Activated T-helper 2 cell treated with anti-CD3 and anti-CD28 coated beads, Interferon-gamma antibody, Interleukin-2, Interleukin-4, amounts not matched to agents 10 μg/mL and 5 μg/mL and 100 μg/mL, durations not matched to agents 14 hours and 24 hours and 36 hours (primary cell): Measurements from ENCODE around the gene APOBEC2. TPM values are rescaled to one million over a fixed set of nuclear protein-coding genes. Genes with fewer than 3 reads are reported as not detected.
A peak's percentile ranks its signal among the peaks of the same experiment; 100 is the strongest.

Source experiments
- DNase-seq: peaks from one replicate; pipeline ENCODE4 v3.0.0; 2021; ENCODE audit warnings: low spot score
- H3K27ac Mint-ChIP-seq: one replicate; pipeline ENCODE4 v1.8.0; 2021; ENCODE audit warnings: mixed read lengths
- H3K27me3 Mint-ChIP-seq: one replicate; pipeline ENCODE4 v1.8.0; 2021; ENCODE audit warnings: low read depth, mixed read lengths
- H3K36me3 Mint-ChIP-seq: one replicate; pipeline ENCODE4 v1.8.0; 2021; ENCODE audit warnings: low read depth, mixed read lengths
- H3K4me1 Mint-ChIP-seq: one replicate; pipeline ENCODE4 v1.8.0; 2021; ENCODE audit warnings: low read depth, mixed read lengths
- H3K4me3 Mint-ChIP-seq: one replicate; pipeline ENCODE4 v1.8.0; 2021; ENCODE audit warnings: low read depth, mild to moderate bottlenecking, moderate library complexity, mixed read lengths
- H3K9me3 Mint-ChIP-seq: one replicate; pipeline ENCODE4 v1.8.0; 2021; ENCODE audit warnings: mixed read lengths
- intact Hi-C: fragments of 100-400 bp; cut with micrococcal nuclease; formaldehyde crosslinking; loops from one replicate; pipeline ENCODE4 v1.15.1; 2023
- total RNA-seq: library from RNA; stranded (reverse); gene quantifications from 2 replicates; pipeline ENCODE4 v1.2.3, GENCODE V29; 2022

The APOBEC2 gene
- total RNA-seq, 1 donor from 2014 or later = not detected

GRCh38 chr6:41025966-41026530 lies 27.0 kb upstream of the APOBEC2 start:
- Mint-ChIP-seq H3K36me3 (no peaks in the 10 kb centered on the region), H3K4me3 (peak overlapping the region; percentile 20), H3K4me1 (peaks cover 19% of the 10 kb centered on the region), H3K27ac (no peak overlapping the region), H3K9me3 (no peaks in the 10 kb centered on the region), H3K27me3 (no peaks in the 10 kb centered on the region)
- DNase-seq = no peak
- intact Hi-C loops = no loop called here

- DNase-seq = no peak
- Mint-ChIP-seq H3K27me3 (no peaks in the 10 kb centered on the region), H3K4me3 (peak overlapping the region; percentile 89), H3K36me3 (no peaks in the 10 kb centered on the region), H3K27ac (peak overlapping the region; percentile 94), H3K9me3 (no peaks in the 10 kb centered on the region), H3K4me1 (peaks cover 19% of the 10 kb centered on the region)
- intact Hi-C loops = loop anchor here (1.0 kb wide), 1 partner anchor 21 kb away; no protein-coding TSS in a partner anchor
Measured at GRCh38 chr6:41027241-41027640, 25.8 kb upstream of the APOBEC2 start.

DNA sequence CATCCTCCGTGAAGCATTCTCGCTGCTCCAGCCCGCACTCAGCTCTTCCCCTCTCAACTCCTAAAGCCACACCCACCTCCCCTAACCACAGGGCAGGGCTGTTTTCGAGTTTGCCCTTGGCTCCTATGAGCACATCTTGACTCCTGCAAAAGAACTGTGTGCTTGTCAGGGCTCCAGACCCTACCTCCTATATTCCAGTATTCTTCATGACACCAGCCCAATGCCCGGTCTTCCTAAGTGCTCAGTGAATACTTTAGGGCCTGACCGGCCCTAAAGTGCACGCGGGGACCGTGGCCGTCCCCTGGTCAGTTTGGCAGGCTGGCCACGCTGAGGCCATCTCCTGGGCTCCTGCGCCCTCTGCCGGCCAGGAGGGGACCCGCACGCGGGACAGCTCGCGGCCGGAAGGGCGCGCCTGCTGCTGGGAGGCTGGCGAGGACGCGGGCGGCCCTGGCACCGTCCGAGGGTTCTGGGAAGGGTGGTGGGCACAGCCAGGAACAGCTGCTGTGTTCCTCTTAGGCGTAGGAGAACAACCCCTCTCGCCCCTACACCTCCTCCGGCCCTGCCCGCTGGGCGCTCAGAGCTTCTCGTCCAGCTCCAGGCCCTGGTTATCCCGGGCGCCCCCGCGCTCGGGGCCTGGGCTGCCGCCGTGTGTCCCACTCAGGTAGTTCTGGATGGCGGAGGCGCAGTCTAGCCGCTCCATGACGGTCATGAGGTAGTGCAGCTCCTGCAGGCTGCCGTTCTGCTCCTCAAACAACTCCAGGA lies 25.0 kb upstream of the APOBEC2 start:
- H3K27me3 Mint-ChIP-seq = no peaks in the 10 kb centered on the region
- peak overlapping the region; percentile 89 for H3K4me3 Mint-ChIP-seq
- intact Hi-C loops = loop anchor here (1.0 kb wide), 2 partner anchors 22 to 44 kb away; partner anchors contain the start of genes NFYA and OARD1
- H3K27ac Mint-ChIP-seq = peak overlapping the region; percentile 94
- peak; percentile 77 for DNase-seq
- H3K9me3 Mint-ChIP-seq = no peaks in the 10 kb centered on the region
- no peaks in the 10 kb centered on the region for H3K36me3 Mint-ChIP-seq
- H3K4me1 Mint-ChIP-seq = peaks cover 19% of the 10 kb centered on the region

DNA sequence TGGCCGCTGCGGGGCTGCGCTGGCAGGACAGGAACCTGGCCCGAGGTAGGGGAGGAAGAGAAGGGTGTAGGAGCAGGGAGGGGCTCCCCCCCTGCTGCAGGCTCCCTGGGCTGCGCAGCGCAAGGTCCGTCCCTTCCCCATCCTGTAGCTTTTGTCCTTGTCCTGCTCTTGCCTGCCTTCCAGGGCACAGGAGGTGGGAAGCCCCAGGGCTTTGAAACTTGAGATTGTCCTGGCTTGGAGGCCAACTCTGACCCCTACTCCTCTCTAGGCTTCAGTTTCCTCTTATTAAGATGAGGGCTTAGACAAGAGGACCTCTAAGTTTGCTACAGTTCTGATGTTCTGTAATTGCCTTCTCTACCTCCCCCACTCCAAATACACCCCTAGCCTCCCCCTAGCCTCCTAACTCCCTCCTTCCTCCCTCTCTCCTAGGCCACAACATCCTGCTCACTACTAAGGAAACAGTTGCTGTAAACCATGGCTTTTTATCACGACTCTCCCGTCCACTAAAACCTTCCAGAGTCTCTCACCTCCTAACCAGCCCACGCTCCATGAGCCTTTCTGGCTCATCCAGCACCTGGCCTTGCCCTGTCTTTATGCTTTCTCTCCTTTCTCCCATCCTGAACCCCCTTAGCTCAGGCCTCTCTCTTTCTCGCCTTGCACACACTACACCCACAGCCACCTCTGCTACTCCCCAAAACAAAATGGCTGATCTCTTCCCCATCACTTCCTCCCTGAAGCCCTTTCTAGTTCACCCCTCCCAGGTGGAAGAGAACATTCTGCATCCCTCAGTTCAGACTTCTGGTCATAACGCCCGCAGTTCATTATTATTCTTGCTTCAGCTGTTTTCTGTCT lies 24.2 kb upstream of the APOBEC2 start:
- Mint-ChIP-seq H3K4me1 (peaks cover 19% of the 10 kb centered on the region), H3K36me3 (no peaks in the 10 kb centered on the region), H3K27me3 (no peaks in the 10 kb centered on the region), H3K27ac (peak overlapping the region; percentile 94), H3K9me3 (no peaks in the 10 kb centered on the region), H3K4me3 (peak overlapping the region; percentile 89)
- intact Hi-C loops = loop anchor here (1.0 kb wide), 2 partner anchors 39 to 44 kb away; partner anchors contain the start of genes NFYA and OARD1
- no peak for DNase-seq

DNA sequence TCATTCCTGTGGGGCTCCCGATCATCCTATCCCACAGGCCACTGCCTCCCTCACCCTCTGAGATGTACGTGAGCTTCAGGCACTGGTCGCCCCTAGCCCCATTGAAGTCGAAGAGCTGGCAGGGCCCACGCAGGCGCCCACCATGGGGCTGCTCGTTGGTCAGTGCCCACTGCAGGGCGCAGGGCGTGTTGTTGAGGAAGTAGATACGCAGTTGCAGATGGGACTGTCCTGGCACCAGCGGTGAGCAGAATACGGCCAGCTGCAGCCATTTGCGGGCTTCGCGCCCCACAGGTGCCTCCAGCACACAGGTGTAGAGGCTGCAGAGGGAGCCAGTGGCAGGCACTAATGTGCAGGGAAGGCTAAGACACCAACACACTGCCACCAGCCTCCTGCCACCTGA lies 20.2 kb upstream of the APOBEC2 start:
- no peak overlapping the region for H3K27ac Mint-ChIP-seq
- peaks cover 10% of the 10 kb centered on the region for H3K4me1 Mint-ChIP-seq
- DNase-seq = no peak
- H3K27me3 Mint-ChIP-seq = no peaks in the 10 kb centered on the region
- no peaks in the 10 kb centered on the region for H3K9me3 Mint-ChIP-seq
- no peaks in the 10 kb centered on the region for H3K36me3 Mint-ChIP-seq
- no peak overlapping the region for H3K4me3 Mint-ChIP-seq
- intact Hi-C loops = no loop called here

- no peak overlapping the region for H3K27ac Mint-ChIP-seq
Measured at GRCh38 chr6:41033776-41034175, 19.2 kb upstream of the APOBEC2 start.

GRCh38 chr6:41036186-41036585 lies 16.8 kb upstream of the APOBEC2 start:
- Mint-ChIP-seq H3K36me3 (no peaks in the 10 kb centered on the region), H3K27me3 (no peaks in the 10 kb centered on the region), H3K9me3 (no peaks in the 10 kb centered on the region), H3K4me3 (no peak overlapping the region), H3K27ac (no peak overlapping the region), H3K4me1 (peaks cover 11% of the 10 kb centered on the region)
- DNase-seq = no peak
- intact Hi-C loops = no loop called here

More at GRCh38 chr6:41033776-41034175, 19.2 kb upstream of the APOBEC2 start:
- H3K4me3 Mint-ChIP-seq = no peak overlapping the region
- H3K27me3 Mint-ChIP-seq = no peaks in the 10 kb centered on the region
- H3K36me3 Mint-ChIP-seq = no peaks in the 10 kb centered on the region
- no peaks in the 10 kb centered on the region for H3K9me3 Mint-ChIP-seq
- DNase-seq = no peak
- intact Hi-C loops = no loop called here
- peaks cover 6% of the 10 kb centered on the region for H3K4me1 Mint-ChIP-seq

DNA sequence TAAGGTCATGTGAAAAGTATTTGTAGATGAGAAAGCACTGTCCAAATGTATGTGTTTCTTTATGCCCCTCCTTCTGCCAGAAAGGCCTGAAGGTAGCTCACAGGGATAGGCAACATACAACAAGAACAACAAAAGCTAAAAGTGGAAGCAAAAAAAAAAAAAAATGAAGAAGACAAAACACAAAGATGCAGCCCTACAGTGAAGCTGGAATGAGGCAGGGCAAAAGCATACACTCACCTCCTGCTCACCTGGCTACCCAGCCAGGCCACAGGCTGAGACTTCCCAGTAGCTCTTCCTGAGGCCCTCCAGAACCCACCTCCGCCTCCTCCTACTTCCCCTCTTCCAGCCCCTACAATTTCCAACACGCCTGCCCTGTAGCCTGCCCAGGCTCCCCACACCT lies 16.4 kb upstream of the APOBEC2 start:
- Mint-ChIP-seq H3K36me3 (no peaks in the 10 kb centered on the region), H3K4me3 (no peak overlapping the region), H3K27me3 (no peaks in the 10 kb centered on the region), H3K4me1 (peaks cover 11% of the 10 kb centered on the region), H3K9me3 (no peaks in the 10 kb centered on the region), H3K27ac (no peak overlapping the region)
- intact Hi-C loops = no loop called here
- no peak for DNase-seq

GRCh38 chr6:41037107-41037900 lies 15.7 kb upstream of the APOBEC2 start:
- no peak for DNase-seq
- intact Hi-C loops = no loop called here

GRCh38 chr6:41038205-41038604 lies 14.8 kb upstream of the APOBEC2 start:
- Mint-ChIP-seq H3K4me3 (no peak overlapping the region), H3K27ac (no peak overlapping the region), H3K27me3 (no peaks in the 10 kb centered on the region), H3K4me1 (peaks cover 11% of the 10 kb centered on the region), H3K36me3 (no peaks in the 10 kb centered on the region), H3K9me3 (no peaks in the 10 kb centered on the region)
- intact Hi-C loops = no loop called here
- no peak for DNase-seq

More at GRCh38 chr6:41037107-41037900, 15.7 kb upstream of the APOBEC2 start:
- H3K36me3 Mint-ChIP-seq = no peaks in the 10 kb centered on the region
- H3K27me3 Mint-ChIP-seq = no peaks in the 10 kb centered on the region
- H3K9me3 Mint-ChIP-seq = no peaks in the 10 kb centered on the region
- H3K4me1 Mint-ChIP-seq = peaks cover 11% of the 10 kb centered on the region
- no peak overlapping the region for H3K27ac Mint-ChIP-seq
- no peak overlapping the region for H3K4me3 Mint-ChIP-seq

GRCh38 chr6:41039060-41039998 lies 13.7 kb upstream of the APOBEC2 start, which contains the start of gene UNC5CL:
Gene UNC5CL (minus strand): TSS chr6:41039221. CDS start chr6:41035074, 4,147 bp downstream.
- H3K27me3 Mint-ChIP-seq = no peaks in the 10 kb centered on the region
- no peak within 1 kb of the TSS for H3K4me3 Mint-ChIP-seq
- H3K27ac Mint-ChIP-seq = no peak within 1 kb of the TSS
- H3K36me3 Mint-ChIP-seq = no peaks in the 10 kb centered on the region
- peaks cover 11% of the 10 kb centered on the region for H3K4me1 Mint-ChIP-seq
- H3K9me3 Mint-ChIP-seq = no peaks in the 10 kb centered on the region
- DNase-seq = peak; percentile 46
- intact Hi-C loops = no loop called here
